GM21825 (cell line): ENCODE data around the gene IGF1R.
"Not testable (repeated sequence)": the region's sequence is repeated elsewhere in the genome, so short reads cannot be mapped to it uniquely, and the experiment has no call there.

Experiments used
- ATAC-seq: cut with Tn5 transposase; IDR thresholded peaks from one replicate; pipeline ENCODE4 v1.9.1; 2021; ENCODE audit warnings: mild to moderate bottlenecking, moderate library complexity; ENCODE audit not compliant: unreplicated experiment

IGF1R gene

GRCh38 chr15:98647774-98648653 lies at the start of gene IGF1R:
IGF1R (plus strand) TSS chr15:98648539; CDS start chr15:98649582, 1,043 bp downstream.
- ATAC-seq: peak; percentile 73

DNA sequence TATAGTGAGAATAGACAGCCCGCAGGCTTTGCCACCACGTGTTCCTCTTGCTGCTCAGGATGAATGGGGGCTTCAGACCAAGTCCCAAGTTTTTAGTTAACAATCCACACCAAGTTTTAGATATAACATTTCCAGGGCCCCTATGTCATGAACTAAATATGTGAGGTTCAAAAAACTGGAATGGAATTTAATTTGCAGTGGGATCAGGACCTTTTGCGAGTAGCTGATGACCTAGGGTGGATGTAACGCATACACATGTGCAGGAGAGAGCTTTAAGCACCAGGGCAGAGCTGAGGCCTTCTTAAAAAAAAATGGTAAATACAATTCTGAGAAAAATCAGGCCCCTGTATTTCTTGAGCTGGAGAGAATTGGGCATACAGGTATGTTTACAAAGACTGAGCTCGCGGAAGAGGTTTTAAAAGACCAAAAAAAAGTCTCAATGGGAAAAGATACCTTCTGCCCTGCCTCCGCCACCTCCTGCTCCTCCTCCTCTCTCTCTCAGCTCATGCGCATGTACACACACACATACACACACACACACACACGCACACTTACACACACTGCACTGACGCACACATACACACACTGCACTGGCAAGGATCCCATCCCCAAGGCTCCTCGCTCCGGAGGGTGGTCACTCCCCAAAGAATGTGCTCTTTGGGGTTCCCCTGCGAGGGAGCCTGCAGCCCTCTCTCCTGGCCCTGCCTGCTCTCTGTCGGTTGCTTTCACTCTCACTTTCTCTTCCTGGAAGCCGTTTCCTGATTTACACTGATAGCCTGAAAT lies 48.2 kb upstream of the IGF1R start:
- ATAC-seq: peak; percentile 92

- no peak for ATAC-seq
These were observed 43.4 kb upstream of the IGF1R start for GRCh38 chr15:98604983-98605382.

DNA sequence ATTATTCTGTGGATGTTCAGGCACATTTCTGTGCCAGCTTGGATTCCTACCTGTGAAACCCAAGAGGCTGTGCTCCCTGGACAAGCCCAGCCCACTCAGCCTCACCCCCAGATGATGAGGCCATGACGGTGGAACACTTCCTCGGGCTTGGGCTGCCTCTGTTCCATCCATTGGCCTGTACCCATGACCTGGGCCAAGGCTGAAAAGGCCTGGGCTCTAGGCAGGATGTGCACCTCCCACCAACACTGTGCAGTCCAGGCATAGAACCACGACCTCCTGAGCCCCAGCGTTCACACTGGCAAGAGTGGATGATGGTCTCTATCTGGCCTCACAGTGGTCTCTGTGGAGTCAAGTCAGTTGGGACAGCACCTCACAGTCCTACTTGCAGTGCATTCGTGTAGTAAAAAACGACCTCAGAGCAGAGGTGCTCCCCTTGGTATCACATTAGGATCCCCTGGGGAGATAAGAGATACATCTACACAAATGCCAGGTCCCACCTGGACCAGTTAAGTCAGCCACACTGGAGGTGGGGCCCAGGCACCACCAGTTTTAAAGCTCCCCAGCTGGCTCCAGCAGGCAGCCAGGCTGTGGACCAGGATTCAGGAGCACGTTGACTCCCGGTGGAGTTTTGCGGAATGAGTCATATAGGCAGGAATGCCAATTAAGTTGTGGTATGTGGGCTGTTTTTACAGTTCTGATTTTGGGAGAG lies 39.0 kb upstream of the IGF1R start:
- no peak for ATAC-seq

GRCh38 chr15:98610991-98611390 lies 37.3 kb upstream of the IGF1R start:
- no peak for ATAC-seq

DNA sequence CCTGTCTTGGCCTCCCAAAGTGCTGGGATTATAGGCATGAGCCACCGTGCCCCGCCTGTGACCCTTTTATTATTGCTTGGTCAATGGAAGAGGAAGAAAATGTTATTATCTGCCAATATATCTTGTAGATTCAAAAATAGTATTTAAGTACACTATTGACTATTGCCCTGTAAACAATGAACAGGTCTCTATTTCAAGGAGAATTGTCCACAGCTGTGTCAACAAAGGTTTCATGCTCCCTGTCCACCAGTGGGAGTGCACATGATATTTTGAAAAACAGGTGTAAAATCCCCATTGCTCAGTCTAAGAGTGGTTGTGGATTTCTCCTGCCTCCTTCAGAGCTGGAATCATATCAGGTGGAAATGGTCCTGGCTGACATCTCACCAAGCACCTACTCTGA lies 36.5 kb upstream of the IGF1R start:
- ATAC-seq: no peak

DNA sequence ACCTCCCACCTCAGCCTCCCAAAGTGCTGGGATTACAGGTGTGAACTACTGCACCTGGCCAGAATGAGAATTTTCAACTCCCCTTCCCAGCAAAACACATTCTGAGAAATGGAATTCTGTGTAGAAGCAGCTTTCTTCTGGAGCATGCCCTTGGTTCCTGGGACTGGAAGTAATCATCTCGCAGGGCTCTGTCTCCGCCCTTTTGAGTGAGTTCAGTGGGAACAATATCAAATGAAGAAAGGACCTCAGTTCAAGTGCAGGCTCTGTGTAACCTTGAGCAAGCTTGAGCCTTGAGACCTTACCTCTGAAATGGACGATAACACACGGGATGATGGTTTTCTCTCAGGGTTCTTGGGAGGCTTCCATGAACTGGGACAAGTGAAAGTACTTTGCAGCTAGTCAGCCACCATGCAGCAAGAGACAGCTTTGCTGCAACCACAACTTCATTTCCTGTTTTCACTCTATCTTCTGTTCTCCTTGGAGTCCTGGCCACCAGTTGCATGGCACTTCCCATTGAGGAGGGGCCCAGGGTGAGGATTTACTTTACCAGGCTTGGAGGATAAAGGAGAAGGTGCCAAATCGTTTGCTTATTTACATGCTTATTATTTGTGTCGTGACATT lies 35.7 kb upstream of the IGF1R start:
- ATAC-seq: no peak

DNA sequence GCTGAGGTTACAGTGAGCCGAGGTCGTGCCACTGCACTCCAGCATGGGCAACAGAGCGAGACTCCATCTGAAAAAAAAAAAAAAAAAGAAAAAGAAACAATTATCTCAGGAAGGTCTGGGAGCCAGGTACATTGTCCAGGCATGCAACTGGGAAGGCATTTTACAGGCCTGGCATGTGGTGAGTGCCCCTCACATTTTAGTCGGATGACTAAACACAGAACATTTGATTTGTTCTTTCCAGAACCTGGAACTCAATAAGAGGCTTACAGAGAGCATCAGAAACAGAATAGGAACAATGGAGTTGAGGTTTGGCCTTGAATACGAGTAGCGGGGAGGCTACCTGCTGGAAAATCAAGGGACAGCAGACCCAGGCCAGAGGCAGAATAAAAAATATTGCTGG lies 33.7 kb upstream of the IGF1R start:
- ATAC-seq: no peak

GRCh38 chr15:98616397-98616796 lies 31.9 kb upstream of the IGF1R start:
- no peak for ATAC-seq

DNA sequence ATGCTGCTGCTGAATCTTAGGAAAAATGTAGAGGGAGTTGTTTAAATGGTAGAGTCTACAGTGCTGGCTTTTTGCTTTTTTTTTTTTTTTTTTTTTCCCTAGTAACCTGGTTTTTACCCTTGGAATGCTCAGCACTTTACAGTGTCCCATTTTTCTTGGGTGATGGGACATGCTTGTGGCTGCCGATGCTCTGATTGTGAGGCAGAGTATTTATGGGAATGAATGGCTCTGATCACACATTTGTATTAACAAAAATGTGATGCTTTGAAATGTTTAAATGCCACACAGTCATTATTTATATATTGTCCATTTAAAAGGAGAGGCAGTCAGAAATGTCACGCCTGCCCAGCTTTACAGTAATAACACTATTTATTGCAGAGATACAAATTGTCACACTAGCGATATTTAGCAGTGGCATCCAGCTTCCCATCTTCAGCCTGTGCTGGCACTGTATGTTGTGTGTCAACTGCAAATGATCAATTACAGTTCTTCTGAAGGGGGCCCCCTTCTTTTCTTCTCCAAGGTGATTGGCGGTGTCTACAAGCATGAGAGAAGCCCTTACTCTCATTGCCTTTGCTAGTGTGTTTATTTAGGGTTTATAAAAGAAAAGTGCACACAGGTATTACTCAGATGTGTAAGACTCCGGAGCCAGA lies 30.9 kb upstream of the IGF1R start:
- ATAC-seq: no peak

DNA sequence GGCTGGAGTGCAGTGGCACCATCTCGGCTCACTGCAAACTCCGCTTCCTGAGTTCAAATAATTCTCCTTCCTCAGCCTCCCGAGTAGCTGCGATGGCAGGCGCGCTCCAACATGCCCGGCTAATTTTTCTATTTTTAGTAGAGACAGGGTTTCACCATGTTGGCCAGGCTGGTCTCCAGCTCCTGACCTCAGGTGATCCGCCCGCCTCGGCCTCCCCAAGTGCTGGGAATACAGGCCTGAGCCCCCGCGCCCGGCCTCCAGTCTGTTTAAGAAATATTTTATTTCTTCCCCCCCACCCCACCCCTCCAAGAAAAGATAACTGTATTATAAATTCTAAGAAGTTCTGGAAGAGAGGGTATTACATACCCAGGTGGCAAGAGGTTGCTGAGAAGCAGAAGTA lies 29.8 kb upstream of the IGF1R start:
- ATAC-seq: not testable (repeated sequence)

- no peak for ATAC-seq
These were observed 28.3 kb upstream of the IGF1R start for GRCh38 chr15:98620020-98620419.

DNA sequence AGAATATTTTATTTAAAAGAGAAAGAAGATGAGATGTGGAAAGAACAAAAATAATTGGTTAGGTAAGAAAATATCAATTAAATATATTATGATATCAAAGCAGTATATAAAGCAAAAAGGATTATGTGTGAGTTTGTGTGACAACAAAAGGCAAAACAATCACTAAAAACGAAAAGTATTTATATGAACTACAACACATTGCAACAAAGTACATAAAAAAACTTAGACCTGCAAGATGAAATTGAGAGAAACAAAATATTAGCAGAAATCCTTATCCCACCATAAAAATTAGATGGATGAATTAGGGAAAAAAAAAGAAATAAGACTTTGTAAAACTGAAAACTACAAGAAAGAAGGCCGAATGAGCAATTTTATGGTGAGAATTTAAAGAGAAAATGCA lies 27.3 kb upstream of the IGF1R start:
- no peak for ATAC-seq

DNA sequence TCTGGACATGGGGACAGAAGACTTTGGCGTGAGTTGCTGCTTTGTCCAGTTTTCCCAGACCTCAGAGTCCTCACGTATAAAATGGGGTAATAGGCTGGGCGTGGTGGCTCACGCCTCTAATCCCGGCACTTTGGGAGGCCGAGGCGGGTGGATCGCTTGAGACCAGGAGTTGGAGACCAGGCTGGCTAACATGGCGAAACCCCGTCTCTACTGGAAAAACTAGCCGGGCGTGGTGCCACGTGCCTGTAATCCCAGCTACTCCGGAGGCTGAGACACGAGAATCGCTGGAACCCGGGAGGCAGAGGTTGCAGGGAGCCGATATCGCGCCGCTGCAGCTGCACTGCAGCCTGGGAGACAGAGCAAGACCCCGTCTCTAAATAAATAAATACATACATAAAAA lies 22.7 kb upstream of the IGF1R start:
- no peak for ATAC-seq

GRCh38 chr15:98626153-98626552 lies 22.2 kb upstream of the IGF1R start:
- no peak for ATAC-seq

- ATAC-seq: no peak
These were observed 20.1 kb upstream of the IGF1R start for GRCh38 chr15:98628216-98628615.

- no peak for ATAC-seq
These were observed 12.5 kb upstream of the IGF1R start for GRCh38 chr15:98635848-98636247.

GRCh38 chr15:98643115-98643514 lies 5.2 kb upstream of the IGF1R start:
- ATAC-seq: no peak

- ATAC-seq: no peak
These were observed 1.8 kb upstream of the IGF1R start for GRCh38 chr15:98646546-98647025.

DNA sequence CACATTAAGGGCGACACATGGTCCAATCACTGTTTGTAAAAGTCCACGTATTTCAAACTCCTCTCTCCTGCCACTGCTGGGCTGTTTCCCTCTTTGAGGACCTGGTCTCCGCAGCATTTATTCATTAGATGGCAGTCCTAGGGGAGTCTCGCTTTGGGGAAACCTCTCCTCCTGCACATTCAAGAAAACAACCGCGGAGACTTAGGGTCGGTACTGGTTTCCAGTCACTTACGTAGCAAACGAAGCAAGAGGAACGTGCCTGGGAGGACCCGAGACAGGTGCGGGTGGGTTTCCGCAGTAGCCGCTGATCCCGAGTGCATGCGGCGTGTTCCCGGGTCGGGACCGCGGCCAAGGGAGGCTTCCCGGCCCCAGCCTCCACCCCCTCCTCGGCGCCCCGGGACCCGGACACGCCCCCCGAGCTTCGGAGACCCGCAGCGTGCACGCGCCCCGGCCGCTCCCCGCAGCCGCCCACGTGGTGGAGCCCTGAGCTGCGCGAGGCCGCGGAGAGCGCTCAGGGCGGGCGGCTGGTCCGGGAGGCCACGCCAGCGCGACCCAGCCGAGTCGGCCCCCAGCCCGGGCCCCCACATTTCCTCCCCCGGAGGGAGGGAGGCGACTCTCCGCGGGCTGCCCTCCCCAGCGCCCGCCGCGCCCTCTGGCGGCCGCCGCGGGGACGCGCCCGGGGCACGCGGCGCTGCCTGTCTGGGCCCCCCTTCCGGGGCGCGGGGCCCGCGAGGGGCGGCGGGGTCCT lies 1.1 kb upstream of the IGF1R start:
- peak; percentile 48 for ATAC-seq
